ENCODE results near the gene CT45A10. TPM values are rescaled to one million over a fixed set of nuclear protein-coding genes. Genes with fewer than 3 reads are reported as not detected.

Gene CT45A10
- total and polyA plus RNA-seq, 2 donors (not counting 3 experiments of a cell fraction or from before 2014, with no cell fraction given) = not detected

Other genes with a start within 250 kb of the CT45A10 start
- not detected in 2 replicates for gene CT45A1, start 179.8 kb downstream of the CT45A10 start, total RNA-seq
- gene CT45A1, start 179.8 kb downstream of the CT45A10 start, polyA plus RNA-seq = not detected in 2 replicates
- gene CT45A3, start 125.3 kb downstream of the CT45A10 start, total RNA-seq = not detected in 2 replicates
- not detected in 2 replicates for gene CT45A3, start 125.3 kb downstream of the CT45A10 start, polyA plus RNA-seq
- not detected in 2 replicates for gene CT45A5, start 107.9 kb downstream of the CT45A10 start, total RNA-seq
- gene CT45A5, start 107.9 kb downstream of the CT45A10 start, polyA plus RNA-seq = not detected in 2 replicates
- not detected in 2 replicates for gene CT45A6, start 90.7 kb downstream of the CT45A10 start, total RNA-seq
- not detected in 2 replicates for gene CT45A6, start 90.7 kb downstream of the CT45A10 start, polyA plus RNA-seq
- gene CT45A2, start 73.4 kb downstream of the CT45A10 start, total RNA-seq = not detected in 2 replicates
- gene CT45A2, start 73.4 kb downstream of the CT45A10 start, polyA plus RNA-seq = not detected in 2 replicates
- gene CT45A7, start 56.2 kb downstream of the CT45A10 start, total RNA-seq = not detected in 2 replicates
- gene CT45A7, start 56.2 kb downstream of the CT45A10 start, polyA plus RNA-seq = not detected in 2 replicates
- gene CT45A8, start 38.9 kb downstream of the CT45A10 start, total RNA-seq = not detected in 2 replicates
- not detected in 2 replicates for gene CT45A8, start 38.9 kb downstream of the CT45A10 start, polyA plus RNA-seq
- gene CT45A9, start 21.6 kb downstream of the CT45A10 start, total RNA-seq = not detected in 2 replicates
- gene CT45A9, start 21.6 kb downstream of the CT45A10 start, polyA plus RNA-seq = not detected in 2 replicates
- gene SAGE1, start 272 bp upstream of the CT45A10 start, total RNA-seq = not detected in 2 replicates
- gene SAGE1, start 272 bp upstream of the CT45A10 start, polyA plus RNA-seq = not detected in 2 replicates
- gene MMGT1, start 80.5 kb upstream of the CT45A10 start, total RNA-seq = 18.8 and 19.9 TPM in 2 replicates
- gene MMGT1, start 80.5 kb upstream of the CT45A10 start, polyA plus RNA-seq = 9.1 and 10.4 TPM in 2 replicates
- gene SLC9A6, start 92.0 kb upstream of the CT45A10 start, total RNA-seq = 14.7 and 15.5 TPM in 2 replicates
- 6.9 and 8.1 TPM in 2 replicates for gene SLC9A6, start 92.0 kb upstream of the CT45A10 start, polyA plus RNA-seq

All from endothelial cell of umbilical vein (primary cell).